K562 (cell line): Measurements from ENCODE around the gene INKA2. TPM values are rescaled to one million over a fixed set of nuclear protein-coding genes. Genes with fewer than 3 reads are reported as not detected.

Source experiments
- ATAC-seq: fragments of 200-7000 bp; cut with Tn5 transposase; 3 replicates; pipeline ENCODE4 v1.9.1; 2020; ENCODE audit warnings: moderate library complexity
- BruUV-seq: library from RNA; stranded (reverse); fragments of 400-500 nt; replicated peaks from 2 replicates; lab custom pipeline; 2021; lab: Mats Ljungman, UMichigan
- CTCF ChIA-PET: fragments of 300-600 bp; formaldehyde crosslinking; extraction: SDS; loops from one replicate; lab custom pipeline; 2021; ENCODE audit warnings: low intra/inter-chr PET ratio; lab: Yijun Ruan, JAX
- POLR2A ChIA-PET: fragments of 300-600, 350-650 bp; sonication (Branson Sonifier 250); formaldehyde crosslinking; extraction: SDS; loops from one replicate; lab custom pipeline; 2021; ENCODE audit warnings: antibody characterized with exemption, inconsistent platforms; lab: Yijun Ruan, JAX
- DNase-seq, 4 experiments: peaks; one replicate each; pipeline versions ENCODE4 v3.0.0 to v3.0.0-alpha.2; 2011 to 2018; ENCODE audit warnings: low spot score in 3 of 4, mixed read lengths in 3 of 4; ENCODE audit errors: extremely low read depth in 1 of 4
- FAIRE-seq: peaks from 2 replicates; lab custom pipeline; 2011; peaks lifted over from hg19 to GRCh38; lab: Jason Lieb, UNC
- H2AFZ ChIP-seq: 2 replicates; pipeline ENCODE4 v1.6.0; 2011; ENCODE audit warnings: low read depth, low read length, control low read depth, inconsistent platforms
- H3K27ac ChIP-seq: fragments of 200-600 bp; 3 replicates; pipeline ENCODE4 v1.8.0; 2011; ENCODE audit warnings: low read depth, mild to moderate bottlenecking, control low read depth, inconsistent platforms, low read length, moderate library complexity, mixed read lengths; ENCODE audit errors: extremely low read depth
- H3K27me3 ChIP-seq, 2 experiments: fragments of 300-600 bp in 1 of 2; 2 replicates in 1 of 2; 3 replicates in 1 of 2; pipeline versions ENCODE4 v1.6.0 to v1.8.0; 2011; ENCODE audit warnings: inconsistent platforms in 2 of 2, low read length in 2 of 2, mild to moderate bottlenecking in 1 of 2, mixed read lengths in 1 of 2, moderate library complexity in 1 of 2; ENCODE audit not compliant: control insufficient read depth in 2 of 2, insufficient read depth in 2 of 2
- H3K36me3 ChIP-seq: fragments of 300-600 bp; 3 replicates; pipeline ENCODE4 v1.8.0; 2011; ENCODE audit warnings: mild to moderate bottlenecking, low read length, inconsistent platforms; ENCODE audit not compliant: control insufficient read depth, insufficient read depth
- H3K4me1 ChIP-seq, 2 experiments: fragments of 200-600 bp in 1 of 2; replicated peaks in 1 of 2; 2 replicates in 1 of 2; 3 replicates in 1 of 2; pipeline versions ENCODE4 v1.5.1 to v1.8.0; 2011; ENCODE audit warnings: inconsistent platforms in 2 of 2, low read length in 2 of 2, mild to moderate bottlenecking in 1 of 2, mixed read lengths in 1 of 2, moderate library complexity in 1 of 2; ENCODE audit not compliant: control insufficient read depth in 2 of 2, insufficient read depth in 2 of 2
- H3K4me2 ChIP-seq: 2 replicates; pipeline ENCODE4 v1.6.1; 2011; ENCODE audit warnings: low read length, control low read depth, inconsistent platforms, mixed read lengths; ENCODE audit not compliant: insufficient read depth
- H3K4me3 ChIP-seq: fragments of 200-600 bp; sonication (generic), shearing (Covaris generic); 2 replicates; pipeline ENCODE4 v1.5.1; 2016; ENCODE audit warnings: control low read depth, inconsistent platforms
- H3K79me2 ChIP-seq: fragments of 200-600 bp; 3 replicates; pipeline ENCODE4 v1.8.0; 2011; ENCODE audit warnings: low read length, inconsistent platforms; ENCODE audit not compliant: control insufficient read depth, insufficient read depth
- H3K9ac ChIP-seq, 2 experiments: 2 replicates each; pipeline versions ENCODE4 v1.6.0 to v1.6.1; 2011; ENCODE audit warnings: low read depth in 2 of 2, low read length in 2 of 2, control low read depth in 1 of 2, inconsistent platforms in 1 of 2, mild to moderate bottlenecking in 1 of 2, mixed read lengths in 1 of 2; ENCODE audit not compliant: insufficient read depth in 1 of 2
- H3K9me1 ChIP-seq: one replicate; pipeline ENCODE4 v1.6.0; 2011; ENCODE audit warnings: inconsistent platforms, mild to moderate bottlenecking, low read length, moderate library complexity; ENCODE audit not compliant: control insufficient read depth, insufficient read depth
- H3K9me3 ChIP-seq: replicated peaks from 2 replicates; pipeline ENCODE4 v1.5.1; 2011; ENCODE audit warnings: low read depth, low read length, inconsistent platforms; ENCODE audit not compliant: control insufficient read depth, insufficient read depth
- H4K20me1 ChIP-seq: replicated peaks from 2 replicates; pipeline ENCODE4 v1.6.1; 2011; ENCODE audit warnings: low read length, inconsistent platforms, mixed read lengths; ENCODE audit not compliant: control insufficient read depth, insufficient read depth
- BMI1 ChIP-seq: fragments of 150-350 bp; IDR thresholded peaks from 2 replicates; pipeline ENCODE4 v1.6.1; 2014; ENCODE audit warnings: low read length
- FOXA1 ChIP-seq: fragments of 450-650 bp; IDR thresholded peaks from 2 replicates; pipeline ENCODE4 v1.6.1; 2016; ENCODE audit warnings: mild to moderate bottlenecking, borderline replicate concordance
- HMG20A ChIP-seq: fragments of 450-650 bp; formaldehyde crosslinking; conservative IDR thresholded peaks from 2 replicates; pipeline ENCODE4 v1.4.0; 2020; ENCODE audit warnings: mild to moderate bottlenecking, mixed read lengths
- POLR2AphosphoS2 ChIP-seq: IDR thresholded peaks from 2 replicates; pipeline ENCODE4 v1.6.1; 2012; ENCODE audit warnings: low read length, improper control_type of control experiment
- POLR2H ChIP-seq: IDR thresholded peaks from 2 replicates; pipeline ENCODE4 v1.6.1; 2016; ENCODE audit warnings: missing genetic modification characterization, low read depth, mild to moderate bottlenecking, control low read depth, missing compliant biosample characterization, moderate library complexity
- SRF ChIP-seq, 2 experiments: fragments of 250-450, 450-650 bp in 1 of 2; sonication (Bioruptor Pico) in 1 of 2; sonication (generic) in 1 of 2; formaldehyde crosslinking; IDR thresholded peaks; 2 replicates each; pipeline versions ENCODE4 v1.5.0 to v1.5.1; 2020 to 2022; ENCODE audit warnings: mild to moderate bottlenecking in 1 of 2, missing genetic modification reagents in 1 of 2
- SRSF7 ChIP-seq: fragments of 200-400 bp; formaldehyde crosslinking; optimal IDR thresholded peaks from 2 replicates; pipeline ENCODE3; 2017; ENCODE audit warnings: mild to moderate bottlenecking, low read depth, low read length
- TFAM ChIP-seq: fragments of 250-450 bp; sonication (Bioruptor Pico); conservative IDR thresholded peaks from 2 replicates; pipeline ENCODE4 v1.5.0; 2021; ENCODE audit warnings: mild to moderate bottlenecking, moderate library complexity
- YBX1 ChIP-seq: fragments of 450-650 bp; IDR thresholded peaks from 2 replicates; pipeline ENCODE4 v1.7.1; 2016; ENCODE audit warnings: mild to moderate bottlenecking
- ZFP1 ChIP-seq: fragments of 450-650 bp; formaldehyde crosslinking; IDR thresholded peaks from 2 replicates; pipeline ENCODE4 v1.4.0; 2020; ENCODE audit warnings: mild to moderate bottlenecking, mixed read lengths
- ZNF253 ChIP-seq: fragments of 250-450 bp; sonication (Bioruptor Pico); conservative IDR thresholded peaks from 2 replicates; pipeline ENCODE4 v1.6.1; 2021; ENCODE audit warnings: mild to moderate bottlenecking
- ZNF79 ChIP-seq: fragments of 250-450 bp; sonication (Bioruptor Pico); IDR thresholded peaks from 2 replicates; pipeline ENCODE4 v1.4.0; 2020; ENCODE audit warnings: low read depth, mild to moderate bottlenecking, moderate library complexity
- in situ Hi-C: fragments of 300-500 bp; cut with MboI; formaldehyde crosslinking; loops from 4 replicates; pipeline ENCODE4 v1.15.0; 2018; ENCODE audit warnings: inconsistent platforms, mixed read lengths
- intact Hi-C: fragments of 100-400 bp; cut with micrococcal nuclease; formaldehyde crosslinking; loops from 2 replicates; pipeline ENCODE4 v1.14.2; 2022
- polyA plus RNA-seq, 8 experiments: library from polyadenylated mRNA; depleted of rRNA in 4 of 8; stranded (reverse) in 5 of 8; unstranded in 3 of 8; fragments of >200 nt; fragmentation: Nextera tagmentation in 2 of 8; fragmentation: Illumina TruSeq in 1 of 8; extraction: Ambion mirVana in 2 of 8; extraction: Trizol in 1 of 8; gene quantifications; 2 replicates each; pipeline versions ENCODE4 v1.2.1 to v1.2.3, GENCODE V29; 2011 to 2014; ENCODE audit warnings: inconsistent platforms in 1 of 8, missing spikeins in 1 of 8
- total RNA-seq, 7 experiments: library from RNA; depleted of rRNA in 6 of 7; stranded (reverse); fragments of >200 nt in 6 of 7; fragmentation: Illumina TruSeq in 2 of 7; extraction: Trizol in 2 of 7; gene quantifications; 2 replicates each; pipeline versions ENCODE4 v1.2.1 to v1.2.3, GENCODE V29; 2011 to 2021; ENCODE audit warnings: low replicate concordance in 1 of 7
- TF ChIP-seq, protein P1 (sequence below): sonication (generic); formaldehyde crosslinking; IDR thresholded peaks from 2 replicates; pipeline ENCODE4 v1.8.0; 2022; ENCODE audit warnings: missing genetic modification reagents, mild to moderate bottlenecking, borderline replicate concordance
- TF ChIP-seq, protein P2 (sequence below): fragments of 200-800 bp; sonication (Bioruptor generic); IDR thresholded peaks from 2 replicates; pipeline ENCODE4 v1.6.1; 2017; ENCODE audit warnings: missing genetic modification characterization, missing compliant biosample characterization
- TF ChIP-seq, protein P3 (sequence below): fragments of 250-450 bp; sonication (Bioruptor Pico); IDR thresholded peaks from 2 replicates; pipeline ENCODE4 v1.5.0; 2021

INKA2 gene
- total and polyA plus RNA-seq, 9 of the 15 experiments (the other 6 are each of a cell fraction or from before 2014, with no cell fraction given): 0.04 to 1.4 (median 0.26) TPM; not detected in 1

DNA sequence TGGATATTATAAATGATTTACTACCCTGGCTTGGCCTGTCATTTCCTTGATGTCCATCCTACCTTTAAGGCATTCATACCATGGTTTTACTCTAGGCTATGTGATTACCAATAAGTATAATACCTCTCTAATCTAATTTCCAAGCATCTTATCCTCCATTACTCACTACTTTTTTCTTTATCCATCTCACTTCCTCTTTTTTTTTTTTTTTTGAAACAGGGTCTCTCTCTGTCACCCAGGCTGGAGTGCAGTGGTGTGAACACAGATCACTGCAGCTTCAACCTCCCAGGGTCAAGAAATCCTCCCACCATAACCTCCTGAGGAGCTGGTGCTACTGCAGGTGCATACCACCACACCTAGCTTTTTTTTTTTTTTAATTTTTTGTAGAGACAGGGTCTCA is 39.9 kb downstream of the INKA2 start (continued):
- TF ChIP-seq POLR2H (tag): no peak
- TF ChIP-seq, protein P1, sequence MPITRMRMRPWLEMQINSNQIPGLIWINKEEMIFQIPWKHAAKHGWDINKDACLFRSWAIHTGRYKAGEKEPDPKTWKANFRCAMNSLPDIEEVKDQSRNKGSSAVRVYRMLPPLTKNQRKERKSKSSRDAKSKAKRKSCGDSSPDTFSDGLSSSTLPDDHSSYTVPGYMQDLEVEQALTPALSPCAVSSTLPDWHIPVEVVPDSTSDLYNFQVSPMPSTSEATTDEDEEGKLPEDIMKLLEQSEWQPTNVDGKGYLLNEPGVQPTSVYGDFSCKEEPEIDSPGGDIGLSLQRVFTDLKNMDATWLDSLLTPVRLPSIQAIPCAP (CRISPR knock-in tag): no peak

DNA sequence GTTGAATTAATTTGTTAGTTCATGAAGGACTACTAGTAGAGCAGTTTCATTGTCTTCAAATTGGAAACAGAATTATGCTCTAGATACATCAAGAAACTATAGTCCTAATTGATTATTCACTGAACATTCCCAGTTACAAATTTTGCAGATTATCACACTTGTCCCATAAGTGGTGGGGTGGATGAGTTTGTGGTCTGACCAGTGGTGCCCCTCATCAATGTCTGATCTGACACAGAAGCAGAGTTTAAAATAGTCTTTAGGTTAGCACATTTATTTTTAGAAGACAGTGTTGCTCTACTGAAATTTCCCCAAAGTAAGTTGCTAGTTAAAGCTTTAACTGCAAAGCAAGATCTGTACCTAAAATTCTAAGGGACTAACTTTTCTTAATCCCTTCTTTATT is 42.9 kb downstream of the INKA2 start:
- intact Hi-C loops: no loop called here
- H3K36me3 ChIP-seq: peaks cover 92% of the 10 kb centered on the region
- in situ Hi-C loops: no loop called here
- H3K4me2 ChIP-seq: no peak overlapping the region
- H4K20me1 ChIP-seq: no peaks in the 10 kb centered on the region
- ATAC-seq: no peak
- TF ChIP-seq TFAM (CRISPR knock-in tag): no peak
- TF ChIP-seq, protein P2, sequence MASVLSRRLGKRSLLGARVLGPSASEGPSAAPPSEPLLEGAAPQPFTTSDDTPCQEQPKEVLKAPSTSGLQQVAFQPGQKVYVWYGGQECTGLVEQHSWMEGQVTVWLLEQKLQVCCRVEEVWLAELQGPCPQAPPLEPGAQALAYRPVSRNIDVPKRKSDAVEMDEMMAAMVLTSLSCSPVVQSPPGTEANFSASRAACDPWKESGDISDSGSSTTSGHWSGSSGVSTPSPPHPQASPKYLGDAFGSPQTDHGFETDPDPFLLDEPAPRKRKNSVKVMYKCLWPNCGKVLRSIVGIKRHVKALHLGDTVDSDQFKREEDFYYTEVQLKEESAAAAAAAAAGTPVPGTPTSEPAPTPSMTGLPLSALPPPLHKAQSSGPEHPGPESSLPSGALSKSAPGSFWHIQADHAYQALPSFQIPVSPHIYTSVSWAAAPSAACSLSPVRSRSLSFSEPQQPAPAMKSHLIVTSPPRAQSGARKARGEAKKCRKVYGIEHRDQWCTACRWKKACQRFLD (CRISPR knock-in tag): no peak
- TF ChIP-seq ZFP1 (CRISPR knock-in tag): no peak
- no peak for TF ChIP-seq FOXA1
- no peak for TF ChIP-seq ZNF253 (CRISPR knock-in tag)
- TF ChIP-seq HMG20A: no peak
- TF ChIP-seq SRF (CRISPR knock-in tag; IDR thresholded peaks at IDR 0.05): no peak
- TF ChIP-seq BMI1: no peak
- TF ChIP-seq YBX1: no peak
- no peak for TF ChIP-seq POLR2AphosphoS2
- no peak for TF ChIP-seq ZNF79
- TF ChIP-seq, protein P1 (CRISPR knock-in tag): no peak
- TF ChIP-seq SRSF7: no peak
- TF ChIP-seq, protein P3, sequence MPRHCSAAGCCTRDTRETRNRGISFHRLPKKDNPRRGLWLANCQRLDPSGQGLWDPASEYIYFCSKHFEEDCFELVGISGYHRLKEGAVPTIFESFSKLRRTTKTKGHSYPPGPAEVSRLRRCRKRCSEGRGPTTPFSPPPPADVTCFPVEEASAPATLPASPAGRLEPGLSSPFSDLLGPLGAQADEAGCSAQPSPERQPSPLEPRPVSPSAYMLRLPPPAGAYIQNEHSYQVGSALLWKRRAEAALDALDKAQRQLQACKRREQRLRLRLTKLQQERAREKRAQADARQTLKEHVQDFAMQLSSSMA (CRISPR knock-in tag): no peak
- TF ChIP-seq, all 486 proteins: peak for 0
- Histone ChIP-seq H3K9ac (no peak overlapping the region), H3K27ac (no peak overlapping the region), H3K9me1 (no peaks in the 10 kb centered on the region), H3K27me3 (no peaks in the 10 kb centered on the region), H3K4me3 (no peak overlapping the region), H3K9me3 (no peaks in the 10 kb centered on the region), H3K4me1 (no peaks in the 10 kb centered on the region), H2AFZ (no peak overlapping the region), H3K79me2 (no peaks in the 10 kb centered on the region)
- BruUV-seq: no TSS peak
- DNase-seq (no peak), FAIRE-seq (no peak)
- ChIA-PET CTCF (no interaction called here), POLR2A (no interaction called here)
